Fibroblast of lung (primary cell): ENCODE measurements around the gene BRINP3. TPM values are rescaled to one million over a fixed set of nuclear protein-coding genes. Genes with fewer than 3 reads are reported as not detected.

Experiments
- DNase-seq, 2 donors: peaks; one replicate each; pipeline versions ENCODE4 v3.0.0 to v3.0.0-alpha.2; 2010; ENCODE audit warnings: low read depth in 2 of 2
- H2AFZ ChIP-seq: 2 replicates; pipeline ENCODE4 v1.5.1; 2012; ENCODE audit warnings: low read length, control low read depth, inconsistent platforms
- H3K27ac ChIP-seq: 2 replicates; pipeline ENCODE4 v1.5.1; 2011; ENCODE audit warnings: low read length, control low read depth; ENCODE audit not compliant: insufficient read depth
- H3K27me3 ChIP-seq: 2 replicates; pipeline ENCODE4 v1.5.1; 2011; ENCODE audit warnings: mild to moderate bottlenecking, low read length; ENCODE audit not compliant: control insufficient read depth, insufficient read depth
- H3K36me3 ChIP-seq: 2 replicates; pipeline ENCODE4 v1.5.1; 2011; ENCODE audit warnings: low read length; ENCODE audit not compliant: control insufficient read depth, insufficient read depth
- H3K4me1 ChIP-seq: 2 replicates; pipeline ENCODE4 v1.5.1; 2011; ENCODE audit warnings: low read length; ENCODE audit not compliant: control insufficient read depth, insufficient read depth; ENCODE audit errors: extremely low read depth
- H3K4me2 ChIP-seq: 2 replicates; pipeline ENCODE4 v1.5.1; 2011; ENCODE audit warnings: low read length, control low read depth; ENCODE audit not compliant: insufficient read depth; ENCODE audit errors: extremely low read depth
- H3K4me3 ChIP-seq, 4 experiments: fragments of 200-600 bp in 1 of 4; sonication (generic) in 1 of 4; replicated peaks in 1 of 4; 2 replicates each; pipeline ENCODE4 v1.5.1; 2011 to 2016; ENCODE audit warnings: low read length in 4 of 4, low read depth in 3 of 4, mild to moderate bottlenecking in 3 of 4, control low read depth in 2 of 4, inconsistent platforms in 1 of 4, mixed read lengths in 1 of 4; ENCODE audit not compliant: insufficient read depth in 1 of 4; ENCODE audit errors: control extremely low read depth in 1 of 4
- H3K79me2 ChIP-seq: 2 replicates; pipeline ENCODE4 v1.5.1; 2012; ENCODE audit warnings: mild to moderate bottlenecking, low read length, inconsistent platforms; ENCODE audit not compliant: control insufficient read depth, insufficient read depth
- H3K9ac ChIP-seq: 2 replicates; pipeline ENCODE4 v1.5.1; 2011; ENCODE audit warnings: mild to moderate bottlenecking, low read length, control low read depth; ENCODE audit not compliant: insufficient read depth
- H3K9me3 ChIP-seq: 2 replicates; pipeline ENCODE4 v1.5.1; 2012; ENCODE audit warnings: low read depth, low read length; ENCODE audit not compliant: control insufficient read depth, insufficient read depth
- H4K20me1 ChIP-seq: 2 replicates; pipeline ENCODE4 v1.5.1; 2011; ENCODE audit warnings: low read length; ENCODE audit not compliant: control insufficient read depth, insufficient read depth; ENCODE audit errors: extremely low read depth
- CTCF ChIP-seq, 2 donors: IDR thresholded peaks in 1 of 2; conservative IDR thresholded peaks in 1 of 2; 1 replicate in 1 of 2; 2 replicates in 1 of 2; pipeline ENCODE4 v1.5.1; 2011 to 2012; ENCODE audit warnings: low read length in 2 of 2, control low read depth in 1 of 2, inconsistent platforms in 1 of 2, low read depth in 1 of 2, mild to moderate bottlenecking in 1 of 2
- EZH2 ChIP-seq: IDR thresholded peaks from 2 replicates; pipeline ENCODE4 v1.5.1; 2012; ENCODE audit warnings: low read length, control low read depth, mild to moderate bottlenecking; ENCODE audit errors: missing control alignments
- polyA plus RNA-seq, 2 donors: library from polyadenylated mRNA; depleted of rRNA in 1 of 2; stranded (reverse) in 1 of 2; unstranded in 1 of 2; fragments of >200 nt; gene quantifications; 2 replicates each; pipeline ENCODE4 v1.2.1, GENCODE V29; 2011 to 2012; ENCODE audit warnings: missing spikeins in 1 of 2
- total RNA-seq: library from RNA; depleted of rRNA; stranded (reverse); fragments of >200 nt; gene quantifications from 2 replicates; pipeline ENCODE4 v1.2.1, GENCODE V29; 2014

Gene BRINP3
- total and polyA plus RNA-seq, 2 donors (not counting 1 experiment from before 2014, with no cell fraction given), result 0.26 to 18.8 TPM

- H3K27me3 ChIP-seq, result no peaks in the 10 kb centered on the region
- H3K36me3 ChIP-seq, result no peaks in the 10 kb centered on the region
- no peak overlapping the region for H2AFZ ChIP-seq
- no peak for TF ChIP-seq EZH2
- TF ChIP-seq CTCF (conservative IDR thresholded peaks at IDR 0.05 in 1 of 2, IDR thresholded peaks at IDR 0.05 in 1 of 2; ENCODE audit: low read depth in 1 of 2, low read length in 2 of 2), result no peak
- H4K20me1 ChIP-seq, result no peaks in the 10 kb centered on the region
- H3K4me2 ChIP-seq, result no peak overlapping the region
- H3K27ac ChIP-seq, result no peak overlapping the region
- H3K79me2 ChIP-seq, result no peaks in the 10 kb centered on the region
- no peak for DNase-seq
- H3K4me3 ChIP-seq, result no peak overlapping the region
- H3K9me3 ChIP-seq, result no peaks in the 10 kb centered on the region
- H3K4me1 ChIP-seq, result no peaks in the 10 kb centered on the region
- no peak overlapping the region for H3K9ac ChIP-seq
These were observed 227.3 kb downstream of the BRINP3 start for GRCh38 chr1:190250368-190250767.

GRCh38 chr1:190244406-190244805, 233.3 kb downstream of the BRINP3 start:
- Histone ChIP-seq H3K79me2 (no peaks in the 10 kb centered on the region), H3K9ac (no peak overlapping the region), H3K36me3 (no peaks in the 10 kb centered on the region), H3K27ac (no peak overlapping the region), H3K4me1 (no peaks in the 10 kb centered on the region), H3K4me2 (no peak overlapping the region), H4K20me1 (no peaks in the 10 kb centered on the region), H3K4me3 (no peak overlapping the region), H3K9me3 (no peaks in the 10 kb centered on the region), H3K27me3 (no peaks in the 10 kb centered on the region), H2AFZ (no peak overlapping the region)
- no peak for DNase-seq
- no peak for TF ChIP-seq CTCF (conservative IDR thresholded peaks at IDR 0.05 in 1 of 2, IDR thresholded peaks at IDR 0.05 in 1 of 2; ENCODE audit: low read depth in 1 of 2, low read length in 2 of 2)
- TF ChIP-seq EZH2, result no peak

GRCh38 chr1:190243056-190243455, 234.6 kb downstream of the BRINP3 start:
- TF ChIP-seq EZH2 (no peak), CTCF (conservative IDR thresholded peaks at IDR 0.05 in 1 of 2, IDR thresholded peaks at IDR 0.05 in 1 of 2; ENCODE audit: low read depth in 1 of 2, low read length in 2 of 2) (no peak)
- no peak for DNase-seq
- Histone ChIP-seq H3K4me3 (no peak overlapping the region), H3K4me1 (no peaks in the 10 kb centered on the region), H3K9ac (no peak overlapping the region), H3K79me2 (no peaks in the 10 kb centered on the region), H3K27ac (no peak overlapping the region), H3K4me2 (no peak overlapping the region), H3K36me3 (no peaks in the 10 kb centered on the region), H3K9me3 (no peaks in the 10 kb centered on the region), H4K20me1 (no peaks in the 10 kb centered on the region), H2AFZ (no peak overlapping the region), H3K27me3 (no peaks in the 10 kb centered on the region)
